GM23338 (cell line): Measurements from ENCODE around the gene RNF121. TPM values are rescaled to one million over a fixed set of nuclear protein-coding genes. Genes with fewer than 3 reads are reported as not detected.

Experiments used
- ATAC-seq: fragments of 200-7000 bp; cut with Tn5 transposase; 3 replicates; pipeline ENCODE4 v1.9.1; 2020
- DNase-seq: peaks from one replicate; pipeline ENCODE4 v3.0.0-alpha.2; 2015; ENCODE audit warnings: low spot score
- H2AFZ ChIP-seq: fragments of 200-600 bp; sonication (generic); 2 replicates; pipeline ENCODE4 v1.8.0; 2016; ENCODE audit warnings: antibody characterized with exemption, mild to moderate bottlenecking, moderate library complexity
- H3F3A ChIP-seq: fragments of 200-600 bp; sonication (generic); replicated peaks from 2 replicates; pipeline ENCODE4 v1.8.0; 2017; ENCODE audit warnings: antibody characterized with exemption, mixed run types, low read depth
- H3K27ac ChIP-seq: fragments of 200-600 bp; sonication (generic); 2 replicates; pipeline ENCODE4 v1.6.1; 2016; ENCODE audit warnings: low read depth
- H3K27me3 ChIP-seq: fragments of 200-600 bp; sonication (generic); 2 replicates; pipeline ENCODE4 v1.8.0; 2016; ENCODE audit warnings: mild to moderate bottlenecking, mixed run types, moderate library complexity; ENCODE audit not compliant: insufficient read depth
- H3K36me3 ChIP-seq: fragments of 200-600 bp; sonication (generic); 2 replicates; pipeline ENCODE4 v1.8.0; 2016; ENCODE audit warnings: mild to moderate bottlenecking; ENCODE audit not compliant: insufficient read depth
- H3K4me1 ChIP-seq: fragments of 200-600 bp; sonication (generic); 2 replicates; pipeline ENCODE4 v1.8.0; 2016; ENCODE audit warnings: mild to moderate bottlenecking, moderate library complexity; ENCODE audit not compliant: insufficient read depth
- H3K4me2 ChIP-seq: fragments of 200-600 bp; sonication (generic); 2 replicates; pipeline ENCODE4 v1.7.1; 2017; ENCODE audit warnings: mixed run types
- H3K4me3 ChIP-seq: fragments of 200-600 bp; sonication (generic); 2 replicates; pipeline ENCODE4 v1.6.1; 2016; ENCODE audit warnings: mixed run types
- H3K79me2 ChIP-seq: fragments of 200-600 bp; sonication (generic); replicated peaks from 2 replicates; pipeline ENCODE4 v1.8.0; 2017; ENCODE audit warnings: mild to moderate bottlenecking; ENCODE audit not compliant: insufficient read depth
- H3K9me2 ChIP-seq: fragments of 200-600 bp; sonication (generic); 2 replicates; pipeline ENCODE4 v1.8.0; 2017; ENCODE audit not compliant: insufficient read depth
- H4K20me1 ChIP-seq: fragments of 200-600 bp; sonication (generic); replicated peaks from 2 replicates; pipeline ENCODE4 v1.8.0; 2017; ENCODE audit warnings: mild to moderate bottlenecking; ENCODE audit not compliant: insufficient read depth
- H3K27ac Mint-ChIP-seq: 2 replicates; pipeline ENCODE4 v1.8.0; 2020; ENCODE audit warnings: inconsistent platforms, mild to moderate bottlenecking, moderate library complexity, mixed read lengths
- H3K27me3 Mint-ChIP-seq: 3 replicates; pipeline ENCODE4 v1.8.0; 2022; ENCODE audit warnings: low read depth, mild to moderate bottlenecking, moderate library complexity, mixed read lengths, inconsistent platforms; ENCODE audit not compliant: insufficient read depth, poor library complexity
- H3K36me3 Mint-ChIP-seq: 3 replicates; pipeline ENCODE4 v1.8.0; 2021; ENCODE audit warnings: low read depth, mild to moderate bottlenecking, inconsistent platforms, moderate library complexity, mixed read lengths
- H3K4me1 Mint-ChIP-seq: 3 replicates; pipeline ENCODE4 v1.8.0; 2020; ENCODE audit warnings: mild to moderate bottlenecking, inconsistent platforms, mixed read lengths
- H3K4me3 Mint-ChIP-seq: 3 replicates; pipeline ENCODE4 v1.8.0; 2021; ENCODE audit warnings: moderate library complexity, mild to moderate bottlenecking, inconsistent platforms, mixed read lengths
- H3K9me3 Mint-ChIP-seq: 3 replicates; pipeline ENCODE4 v1.8.0; 2020; ENCODE audit warnings: moderate library complexity, mild to moderate bottlenecking, inconsistent platforms, mixed read lengths
- EZH2 ChIP-seq: fragments of 200-600 bp; sonication (generic); IDR thresholded peaks from one replicate; pipeline ENCODE4 v1.8.0; 2017; ENCODE audit warnings: antibody characterized with exemption, mild to moderate bottlenecking, low read depth; ENCODE audit not compliant: unreplicated experiment
- JUNB ChIP-seq: IDR thresholded peaks from one replicate; pipeline ENCODE4 v1.6.1; 2016; ENCODE audit warnings: antibody characterized with exemption; ENCODE audit not compliant: unreplicated experiment
- NANOG ChIP-seq: IDR thresholded peaks from 2 replicates; pipeline ENCODE4 v1.6.1; 2016; ENCODE audit warnings: antibody characterized with exemption, borderline replicate concordance
- POLR2AphosphoS5 ChIP-seq: IDR thresholded peaks from 2 replicates; pipeline ENCODE4 v1.6.1; 2016; ENCODE audit warnings: antibody characterized with exemption, low read depth
- STAT1 ChIP-seq: IDR thresholded peaks from one replicate; pipeline ENCODE4 v1.6.1; 2016; ENCODE audit warnings: antibody characterized with exemption; ENCODE audit not compliant: unreplicated experiment
- ZNF114 ChIP-seq: fragments of 250-450 bp; sonication (Bioruptor Pico); IDR thresholded peaks from 2 replicates; pipeline ENCODE4 v1.5.0; 2020; ENCODE audit warnings: mild to moderate bottlenecking, moderate library complexity
- ZNF331 ChIP-seq: fragments of 250-450 bp; sonication (Bioruptor Pico); IDR thresholded peaks from 2 replicates; pipeline ENCODE4 v1.5.0; 2020; ENCODE audit warnings: low read depth, mild to moderate bottlenecking, moderate library complexity
- polyA plus RNA-seq: library from polyadenylated mRNA; unstranded; fragments of >200 nt; fragmentation: Nextera tagmentation; extraction: Ambion mirVana; gene quantifications from 2 replicates; pipeline ENCODE4 v1.2.1, GENCODE V29; 2016
- total RNA-seq: library from RNA; depleted of rRNA; stranded (reverse); fragments of >200 nt; shearing (Covaris generic); gene quantifications from 2 replicates; pipeline ENCODE4 v1.2.3, GENCODE V29; 2014
- TF ChIP-seq, protein P1 (sequence below): IDR thresholded peaks from 2 replicates; pipeline ENCODE4 v1.6.1; 2016; ENCODE audit warnings: antibody characterized with exemption
- TF ChIP-seq, protein P2 (sequence below): IDR thresholded peaks from one replicate; pipeline ENCODE4 v1.6.1; 2018; ENCODE audit warnings: antibody characterized with exemption; ENCODE audit not compliant: unreplicated experiment
- TF ChIP-seq, protein P3 (sequence below), 2 experiments: fragments of 200-600 bp in 1 of 2; sonication (generic) in 1 of 2; conservative IDR thresholded peaks; 2 replicates each; pipeline versions ENCODE4 v1.5.1 to v1.6.1; 2016 to 2017; ENCODE audit warnings: antibody characterized with exemption in 2 of 2, low read depth in 2 of 2, mild to moderate bottlenecking in 2 of 2, moderate library complexity in 1 of 2
- TF ChIP-seq, protein P4 (sequence below): fragments of 250-450 bp; sonication (Bioruptor Pico); IDR thresholded peaks from 2 replicates; pipeline ENCODE4 v1.5.0; 2020; ENCODE audit warnings: mild to moderate bottlenecking, moderate library complexity

The RNF121 gene
- total and polyA plus RNA-seq, 2 experiments from 2014 or later = 7.8 to 37.7 TPM

DNA sequence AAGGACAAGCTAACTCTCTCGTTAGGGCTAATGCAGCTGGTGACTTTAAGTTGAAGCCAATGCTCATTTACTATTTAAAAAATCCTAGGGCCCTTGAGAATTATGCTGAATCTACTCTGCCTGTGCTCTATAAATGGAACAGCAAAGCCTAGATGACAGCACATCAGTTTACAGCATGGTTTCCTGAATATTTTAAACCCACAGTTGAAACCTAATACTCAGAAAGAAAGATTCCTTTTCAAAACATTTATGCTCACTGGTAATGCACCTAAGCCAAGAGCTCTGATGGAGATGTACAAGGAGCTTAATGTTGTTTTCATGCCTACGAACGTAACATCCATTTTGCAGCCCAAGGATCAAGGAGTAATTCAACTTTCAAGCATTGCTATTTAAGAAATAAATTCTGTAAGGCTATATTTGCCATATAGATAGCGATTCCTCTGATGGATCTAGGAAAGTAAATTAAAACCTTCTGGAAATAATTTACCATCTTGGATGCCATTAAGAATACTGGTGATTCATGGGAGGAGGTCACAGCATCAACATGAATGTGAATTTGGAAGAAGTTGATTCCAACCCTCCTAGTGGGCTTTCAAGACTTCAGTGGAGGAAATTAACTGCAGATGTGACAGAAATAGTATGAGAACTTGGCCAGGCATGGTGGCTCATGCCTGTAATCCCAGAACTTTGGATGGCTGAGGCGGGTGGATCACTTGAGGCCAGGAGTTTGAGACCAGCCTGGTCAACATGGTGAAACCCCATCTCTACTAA is 14.9 kb upstream of the RNF121 start:
- Mint-ChIP-seq H3K36me3 (peaks cover 44% of the 10 kb centered on the region), H3K27ac (no peak overlapping the region), H3K4me3 (no peak overlapping the region), H3K27me3 (peaks cover 4% of the 10 kb centered on the region), H3K4me1 (peaks cover 7% of the 10 kb centered on the region; the same call in 2 of the 3 replicates), H3K9me3 (no peaks in the 10 kb centered on the region)
- no peaks in the 10 kb centered on the region for H3F3A ChIP-seq
- DNase-seq (no peak), ATAC-seq (no peak)
- H3K4me3 ChIP-seq = no peak overlapping the region
- H3K9me2 ChIP-seq = no peaks in the 10 kb centered on the region
- no peak overlapping the region for H3K27ac ChIP-seq
- peaks cover 15% of the 10 kb centered on the region; the same call in 1 of the 2 replicates for H3K36me3 ChIP-seq
- no peaks in the 10 kb centered on the region for H3K4me1 ChIP-seq
- no peak overlapping the region for H2AFZ ChIP-seq
- H3K27me3 ChIP-seq = no peaks in the 10 kb centered on the region
- no peaks in the 10 kb centered on the region for H3K79me2 ChIP-seq
- H4K20me1 ChIP-seq = no peaks in the 10 kb centered on the region
- no peak overlapping the region for H3K4me2 ChIP-seq
- TF ChIP-seq NANOG (no peak), ZNF331 (no peak), EZH2 (no peak), JUNB (no peak), POLR2AphosphoS5 (no peak), STAT1 (no peak), ZNF114 (CRISPR knock-in tag) (no peak)
- TF ChIP-seq, protein P1, sequence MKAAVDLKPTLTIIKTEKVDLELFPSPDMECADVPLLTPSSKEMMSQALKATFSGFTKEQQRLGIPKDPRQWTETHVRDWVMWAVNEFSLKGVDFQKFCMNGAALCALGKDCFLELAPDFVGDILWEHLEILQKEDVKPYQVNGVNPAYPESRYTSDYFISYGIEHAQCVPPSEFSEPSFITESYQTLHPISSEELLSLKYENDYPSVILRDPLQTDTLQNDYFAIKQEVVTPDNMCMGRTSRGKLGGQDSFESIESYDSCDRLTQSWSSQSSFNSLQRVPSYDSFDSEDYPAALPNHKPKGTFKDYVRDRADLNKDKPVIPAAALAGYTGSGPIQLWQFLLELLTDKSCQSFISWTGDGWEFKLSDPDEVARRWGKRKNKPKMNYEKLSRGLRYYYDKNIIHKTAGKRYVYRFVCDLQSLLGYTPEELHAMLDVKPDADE = no peak
- TF ChIP-seq, protein P2, sequence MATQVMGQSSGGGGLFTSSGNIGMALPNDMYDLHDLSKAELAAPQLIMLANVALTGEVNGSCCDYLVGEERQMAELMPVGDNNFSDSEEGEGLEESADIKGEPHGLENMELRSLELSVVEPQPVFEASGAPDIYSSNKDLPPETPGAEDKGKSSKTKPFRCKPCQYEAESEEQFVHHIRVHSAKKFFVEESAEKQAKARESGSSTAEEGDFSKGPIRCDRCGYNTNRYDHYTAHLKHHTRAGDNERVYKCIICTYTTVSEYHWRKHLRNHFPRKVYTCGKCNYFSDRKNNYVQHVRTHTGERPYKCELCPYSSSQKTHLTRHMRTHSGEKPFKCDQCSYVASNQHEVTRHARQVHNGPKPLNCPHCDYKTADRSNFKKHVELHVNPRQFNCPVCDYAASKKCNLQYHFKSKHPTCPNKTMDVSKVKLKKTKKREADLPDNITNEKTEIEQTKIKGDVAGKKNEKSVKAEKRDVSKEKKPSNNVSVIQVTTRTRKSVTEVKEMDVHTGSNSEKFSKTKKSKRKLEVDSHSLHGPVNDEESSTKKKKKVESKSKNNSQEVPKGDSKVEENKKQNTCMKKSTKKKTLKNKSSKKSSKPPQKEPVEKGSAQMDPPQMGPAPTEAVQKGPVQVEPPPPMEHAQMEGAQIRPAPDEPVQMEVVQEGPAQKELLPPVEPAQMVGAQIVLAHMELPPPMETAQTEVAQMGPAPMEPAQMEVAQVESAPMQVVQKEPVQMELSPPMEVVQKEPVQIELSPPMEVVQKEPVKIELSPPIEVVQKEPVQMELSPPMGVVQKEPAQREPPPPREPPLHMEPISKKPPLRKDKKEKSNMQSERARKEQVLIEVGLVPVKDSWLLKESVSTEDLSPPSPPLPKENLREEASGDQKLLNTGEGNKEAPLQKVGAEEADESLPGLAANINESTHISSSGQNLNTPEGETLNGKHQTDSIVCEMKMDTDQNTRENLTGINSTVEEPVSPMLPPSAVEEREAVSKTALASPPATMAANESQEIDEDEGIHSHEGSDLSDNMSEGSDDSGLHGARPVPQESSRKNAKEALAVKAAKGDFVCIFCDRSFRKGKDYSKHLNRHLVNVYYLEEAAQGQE = no peak
- TF ChIP-seq, protein P3, sequence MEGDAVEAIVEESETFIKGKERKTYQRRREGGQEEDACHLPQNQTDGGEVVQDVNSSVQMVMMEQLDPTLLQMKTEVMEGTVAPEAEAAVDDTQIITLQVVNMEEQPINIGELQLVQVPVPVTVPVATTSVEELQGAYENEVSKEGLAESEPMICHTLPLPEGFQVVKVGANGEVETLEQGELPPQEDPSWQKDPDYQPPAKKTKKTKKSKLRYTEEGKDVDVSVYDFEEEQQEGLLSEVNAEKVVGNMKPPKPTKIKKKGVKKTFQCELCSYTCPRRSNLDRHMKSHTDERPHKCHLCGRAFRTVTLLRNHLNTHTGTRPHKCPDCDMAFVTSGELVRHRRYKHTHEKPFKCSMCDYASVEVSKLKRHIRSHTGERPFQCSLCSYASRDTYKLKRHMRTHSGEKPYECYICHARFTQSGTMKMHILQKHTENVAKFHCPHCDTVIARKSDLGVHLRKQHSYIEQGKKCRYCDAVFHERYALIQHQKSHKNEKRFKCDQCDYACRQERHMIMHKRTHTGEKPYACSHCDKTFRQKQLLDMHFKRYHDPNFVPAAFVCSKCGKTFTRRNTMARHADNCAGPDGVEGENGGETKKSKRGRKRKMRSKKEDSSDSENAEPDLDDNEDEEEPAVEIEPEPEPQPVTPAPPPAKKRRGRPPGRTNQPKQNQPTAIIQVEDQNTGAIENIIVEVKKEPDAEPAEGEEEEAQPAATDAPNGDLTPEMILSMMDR (conservative IDR thresholded peaks at IDR 0.05; ENCODE audit: low read depth in 2 of 2) = no peak
- TF ChIP-seq, protein P4, sequence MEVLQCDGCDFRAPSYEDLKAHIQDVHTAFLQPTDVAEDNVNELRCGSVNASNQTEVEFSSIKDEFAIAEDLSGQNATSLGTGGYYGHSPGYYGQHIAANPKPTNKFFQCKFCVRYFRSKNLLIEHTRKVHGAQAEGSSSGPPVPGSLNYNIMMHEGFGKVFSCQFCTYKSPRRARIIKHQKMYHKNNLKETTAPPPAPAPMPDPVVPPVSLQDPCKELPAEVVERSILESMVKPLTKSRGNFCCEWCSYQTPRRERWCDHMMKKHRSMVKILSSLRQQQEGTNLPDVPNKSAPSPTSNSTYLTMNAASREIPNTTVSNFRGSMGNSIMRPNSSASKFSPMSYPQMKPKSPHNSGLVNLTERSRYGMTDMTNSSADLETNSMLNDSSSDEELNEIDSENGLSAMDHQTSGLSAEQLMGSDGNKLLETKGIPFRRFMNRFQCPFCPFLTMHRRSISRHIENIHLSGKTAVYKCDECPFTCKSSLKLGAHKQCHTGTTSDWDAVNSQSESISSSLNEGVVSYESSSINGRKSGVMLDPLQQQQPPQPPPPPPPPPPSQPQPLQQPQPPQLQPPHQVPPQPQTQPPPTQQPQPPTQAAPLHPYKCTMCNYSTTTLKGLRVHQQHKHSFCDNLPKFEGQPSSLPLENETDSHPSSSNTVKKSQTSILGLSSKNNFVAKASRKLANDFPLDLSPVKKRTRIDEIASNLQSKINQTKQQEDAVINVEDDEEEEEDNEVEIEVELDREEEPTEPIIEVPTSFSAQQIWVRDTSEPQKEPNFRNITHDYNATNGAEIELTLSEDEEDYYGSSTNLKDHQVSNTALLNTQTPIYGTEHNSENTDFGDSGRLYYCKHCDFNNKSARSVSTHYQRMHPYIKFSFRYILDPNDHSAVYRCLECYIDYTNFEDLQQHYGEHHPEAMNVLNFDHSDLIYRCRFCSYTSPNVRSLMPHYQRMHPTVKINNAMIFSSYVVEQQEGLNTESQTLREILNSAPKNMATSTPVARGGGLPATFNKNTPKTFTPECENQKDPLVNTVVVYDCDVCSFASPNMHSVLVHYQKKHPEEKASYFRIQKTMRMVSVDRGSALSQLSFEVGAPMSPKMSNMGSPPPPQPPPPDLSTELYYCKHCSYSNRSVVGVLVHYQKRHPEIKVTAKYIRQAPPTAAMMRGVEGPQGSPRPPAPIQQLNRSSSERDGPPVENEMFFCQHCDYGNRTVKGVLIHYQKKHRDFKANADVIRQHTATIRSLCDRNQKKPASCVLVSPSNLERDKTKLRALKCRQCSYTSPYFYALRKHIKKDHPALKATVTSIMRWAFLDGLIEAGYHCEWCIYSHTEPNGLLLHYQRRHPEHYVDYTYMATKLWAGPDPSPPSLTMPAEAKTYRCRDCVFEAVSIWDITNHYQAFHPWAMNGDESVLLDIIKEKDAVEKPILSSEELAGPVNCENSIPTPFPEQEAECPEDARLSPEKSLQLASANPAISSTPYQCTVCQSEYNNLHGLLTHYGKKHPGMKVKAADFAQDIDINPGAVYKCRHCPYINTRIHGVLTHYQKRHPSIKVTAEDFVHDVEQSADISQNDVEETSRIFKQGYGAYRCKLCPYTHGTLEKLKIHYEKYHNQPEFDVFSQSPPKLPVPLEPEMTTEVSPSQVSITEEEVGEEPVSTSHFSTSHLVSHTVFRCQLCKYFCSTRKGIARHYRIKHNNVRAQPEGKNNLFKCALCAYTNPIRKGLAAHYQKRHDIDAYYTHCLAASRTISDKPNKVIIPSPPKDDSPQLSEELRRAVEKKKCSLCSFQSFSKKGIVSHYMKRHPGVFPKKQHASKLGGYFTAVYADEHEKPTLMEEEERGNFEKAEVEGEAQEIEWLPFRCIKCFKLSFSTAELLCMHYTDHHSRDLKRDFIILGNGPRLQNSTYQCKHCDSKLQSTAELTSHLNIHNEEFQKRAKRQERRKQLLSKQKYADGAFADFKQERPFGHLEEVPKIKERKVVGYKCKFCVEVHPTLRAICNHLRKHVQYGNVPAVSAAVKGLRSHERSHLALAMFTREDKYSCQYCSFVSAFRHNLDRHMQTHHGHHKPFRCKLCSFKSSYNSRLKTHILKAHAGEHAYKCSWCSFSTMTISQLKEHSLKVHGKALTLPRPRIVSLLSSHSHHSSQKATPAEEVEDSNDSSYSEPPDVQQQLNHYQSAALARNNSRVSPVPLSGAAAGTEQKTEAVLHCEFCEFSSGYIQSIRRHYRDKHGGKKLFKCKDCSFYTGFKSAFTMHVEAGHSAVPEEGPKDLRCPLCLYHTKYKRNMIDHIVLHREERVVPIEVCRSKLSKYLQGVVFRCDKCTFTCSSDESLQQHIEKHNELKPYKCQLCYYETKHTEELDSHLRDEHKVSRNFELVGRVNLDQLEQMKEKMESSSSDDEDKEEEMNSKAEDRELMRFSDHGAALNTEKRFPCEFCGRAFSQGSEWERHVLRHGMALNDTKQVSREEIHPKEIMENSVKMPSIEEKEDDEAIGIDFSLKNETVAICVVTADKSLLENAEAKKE (CRISPR knock-in tag) = no peak
